Testis (tissue), 3 donors: ENCODE data around the gene HMGN1. TPM values are rescaled to one million over a fixed set of nuclear protein-coding genes. Genes with fewer than 3 reads are reported as not detected.
"Not testable (repeated sequence)": the region's sequence is repeated elsewhere in the genome, so short reads cannot be mapped to it uniquely, and the experiment has no call there.

Source experiments
- DNase-seq: peaks from one replicate; pipeline ENCODE4 v3.0.0-alpha.2; 2019
- H3K27ac ChIP-seq, 2 donors: fragments of 200-600 bp; sonication (generic); one replicate each; pipeline ENCODE4 v1.5.1; 2019
- H3K27me3 ChIP-seq: fragments of 200-600 bp; sonication (generic); one replicate; pipeline ENCODE4 v1.5.1; 2019
- H3K36me3 ChIP-seq: fragments of 200-600 bp; sonication (generic); one replicate; pipeline ENCODE4 v1.5.1; 2017; ENCODE audit warnings: low read depth; ENCODE audit errors: missing control alignments
- H3K4me1 ChIP-seq: fragments of 200-600 bp; sonication (generic); one replicate; pipeline ENCODE4 v1.5.1; 2019
- H3K4me3 ChIP-seq, 2 donors: fragments of 200-600 bp; sonication (generic); one replicate each; pipeline ENCODE4 v1.5.1; 2017 to 2019
- H3K9me3 ChIP-seq: fragments of 200-600 bp; sonication (generic); one replicate; pipeline ENCODE4 v1.5.1; 2017
- CTCF ChIP-seq, 3 experiments: fragments of 450-650 bp in 2 of 3; fragments of 200-600 bp in 1 of 3; sonication (generic) in 1 of 3; IDR thresholded peaks; one replicate each; pipeline ENCODE4 v1.5.1; 2016 to 2019; ENCODE audit warnings: antibody characterized with exemption in 3 of 3, mild to moderate bottlenecking in 2 of 3, moderate library complexity in 1 of 3
- POLR2A ChIP-seq: fragments of 450-650 bp; IDR thresholded peaks from one replicate; pipeline ENCODE4 v1.6.1; 2017; ENCODE audit warnings: antibody characterized with exemption, mild to moderate bottlenecking, moderate library complexity
- WGBS, 2 donors: methylation state at CpG; one replicate each; pipeline ENCODE4 v1.1.5; 2018; 5-methylcytosine and 5-hydroxymethylcytosine counted together
- intact Hi-C: fragments of 100-400 bp; cut with DNase I; formaldehyde crosslinking; loops from one replicate; pipeline ENCODE4 v1.15.1; 2023; ENCODE audit warnings: low total_unique reads
- polyA plus RNA-seq: library from polyadenylated mRNA; stranded (reverse); fragments of 350-450 nt; fragmentation: Illumina TruSeq; extraction: RNeasy Lipid Tissue Mini Kit (QIAGEN cat#74804); gene quantifications from one replicate; pipeline ENCODE4 v1.2.3, GENCODE V29; 2014; ENCODE audit warnings: low read depth, low replicate concordance; ENCODE audit not compliant: insufficient read depth
- total RNA-seq, 2 donors: library from RNA; depleted of rRNA; stranded (reverse); fragments of >200 nt; gene quantifications; one replicate each; pipeline ENCODE4 v1.2.3, GENCODE V29; 2016

HMGN1 gene
- total and polyA plus RNA-seq, 3 donors from 2014 or later: 162 to 203 (median 177) TPM

- no peak overlapping the region for H3K27ac ChIP-seq
- WGBS, 2 donors: 36 to 51% methylated on average over 5 of the region's 5 CpGs
- no peaks in the 10 kb centered on the region for H3K36me3 ChIP-seq
- no peaks in the 10 kb centered on the region for H3K9me3 ChIP-seq
- H3K4me3 ChIP-seq: no peak overlapping the region
- no peaks in the 10 kb centered on the region for H3K27me3 ChIP-seq
- intact Hi-C loops: no loop called here
- peak; percentile 34 for DNase-seq
- TF ChIP-seq POLR2A (no peak), CTCF (IDR thresholded peaks at IDR 0.05) (no peak)
- peaks cover 8% of the 10 kb centered on the region for H3K4me1 ChIP-seq
Observed at GRCh38 chr21:39373634-39374033, 24.7 kb upstream of the HMGN1 start.

GRCh38 chr21:39369896-39370288 is 21.0 kb upstream of the HMGN1 start:
- 60% methylated on average over 7 of the region's 7 CpGs for WGBS, 2 donors
- intact Hi-C loops, H3K27me3 ChIP-seq, DNase-seq, H3K36me3 ChIP-seq, H3K9me3 ChIP-seq, H3K4me3 ChIP-seq, H3K4me1 ChIP-seq: not testable (repeated sequence)
- H3K27ac ChIP-seq: peak overlapping the region; percentile 50 to 74

- Histone ChIP-seq H3K27me3 (no peaks in the 10 kb centered on the region), H3K4me3 (no peak overlapping the region), H3K4me1 (peaks cover 8% of the 10 kb centered on the region), H3K36me3 (no peaks in the 10 kb centered on the region), H3K9me3 (no peaks in the 10 kb centered on the region), H3K27ac (no peak overlapping the region)
- DNase-seq: no peak
- 86 to 88% methylated on average over 2 of the region's 2 CpGs for WGBS, 2 donors
- intact Hi-C loops: no loop called here
- TF ChIP-seq CTCF (IDR thresholded peaks at IDR 0.05) (no peak), POLR2A (no peak)
Observed at GRCh38 chr21:39367783-39368182, 18.9 kb upstream of the HMGN1 start.

- Histone ChIP-seq H3K27ac (no peak overlapping the region), H3K9me3 (no peaks in the 10 kb centered on the region), H3K36me3 (no peaks in the 10 kb centered on the region), H3K4me3 (no peak overlapping the region), H3K27me3 (no peaks in the 10 kb centered on the region), H3K4me1 (peaks cover 8% of the 10 kb centered on the region)
- no peak for TF ChIP-seq CTCF (IDR thresholded peaks at IDR 0.05)
- no peak for TF ChIP-seq POLR2A
- WGBS, 2 donors: 87 to 93% methylated on average over 4 of the region's 4 CpGs
- intact Hi-C loops: no loop called here
- no peak for DNase-seq
Observed at GRCh38 chr21:39366563-39366962, 17.7 kb upstream of the HMGN1 start.

- no peak overlapping the region for H3K27ac ChIP-seq
- no peak for DNase-seq
- 86% methylated on average over 4 of the region's 4 CpGs for WGBS, 2 donors
Observed at GRCh38 chr21:39364949-39365348, 16.1 kb upstream of the HMGN1 start.

More at GRCh38 chr21:39364949-39365348, 16.1 kb upstream of the HMGN1 start:
- no peak for TF ChIP-seq POLR2A
- intact Hi-C loops: no loop called here
- H3K9me3 ChIP-seq: no peaks in the 10 kb centered on the region
- H3K4me1 ChIP-seq: peaks cover 4% of the 10 kb centered on the region
- H3K27me3 ChIP-seq: no peaks in the 10 kb centered on the region
- H3K36me3 ChIP-seq: no peaks in the 10 kb centered on the region
- no peak overlapping the region for H3K4me3 ChIP-seq
